HG03439 (cell line): ENCODE measurements around the gene TMEM44.

Experiments
- ATAC-seq: cut with Tn5 transposase; IDR thresholded peaks from one replicate; pipeline ENCODE4 v1.9.1; 2021; ENCODE audit warnings: mild to moderate bottlenecking, moderate library complexity; ENCODE audit not compliant: unreplicated experiment

The TMEM44 gene, protein sequence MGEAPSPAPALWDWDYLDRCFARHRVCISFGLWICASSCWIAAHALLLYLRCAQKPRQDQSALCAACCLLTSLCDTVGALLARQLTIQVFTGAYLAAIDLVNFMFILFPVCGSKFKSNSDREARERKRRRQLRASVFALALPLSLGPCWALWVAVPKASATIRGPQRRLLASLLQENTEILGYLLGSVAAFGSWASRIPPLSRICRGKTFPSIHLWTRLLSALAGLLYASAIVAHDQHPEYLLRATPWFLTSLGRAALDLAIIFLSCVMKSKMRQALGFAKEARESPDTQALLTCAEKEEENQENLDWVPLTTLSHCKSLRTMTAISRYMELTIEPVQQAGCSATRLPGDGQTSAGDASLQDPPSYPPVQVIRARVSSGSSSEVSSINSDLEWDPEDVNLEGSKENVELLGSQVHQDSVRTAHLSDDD

DNA sequence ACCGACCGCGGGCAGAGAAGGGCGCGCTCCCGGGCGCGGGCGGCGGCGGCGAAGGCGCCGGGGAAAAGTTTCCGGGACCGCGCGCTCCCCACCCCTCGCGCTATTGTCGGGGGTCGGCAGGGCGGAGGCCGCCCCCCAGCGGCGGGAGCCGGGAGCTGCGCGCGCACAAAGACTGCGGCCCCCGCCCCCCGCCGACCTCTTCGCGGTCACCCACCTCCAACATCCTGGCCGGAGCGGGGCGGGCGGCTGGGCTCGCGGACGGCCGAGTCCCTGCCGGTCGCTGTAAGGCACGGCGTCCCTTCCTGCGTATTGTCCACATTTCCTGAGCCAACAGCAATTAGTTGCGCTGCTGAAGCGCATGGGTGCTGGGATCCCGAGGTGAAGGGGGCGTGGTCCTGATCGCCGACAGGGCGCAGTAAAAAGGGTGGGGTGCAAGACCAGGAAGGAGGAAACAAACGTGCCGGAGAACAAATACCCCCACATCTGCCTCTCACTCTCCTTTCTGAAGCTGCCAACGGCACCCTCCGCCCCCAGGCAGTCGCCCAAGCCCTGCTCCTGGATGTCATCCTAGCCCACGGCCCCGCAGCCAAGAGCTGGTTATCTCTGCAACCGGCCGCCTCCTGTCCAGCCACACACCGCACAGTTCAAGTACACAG is at the start of gene TMEM44:
Gene TMEM44, minus strand, starts transcription at position 71 of the 656 bp plus-strand sequence. CDS start 204 bp downstream, outside the sequence.
- ATAC-seq, result peak; percentile 71

- ATAC-seq, result peak; percentile 35
Measured at GRCh38 chr3:194682694-194683310, 49.6 kb upstream of the TMEM44 start.

DNA sequence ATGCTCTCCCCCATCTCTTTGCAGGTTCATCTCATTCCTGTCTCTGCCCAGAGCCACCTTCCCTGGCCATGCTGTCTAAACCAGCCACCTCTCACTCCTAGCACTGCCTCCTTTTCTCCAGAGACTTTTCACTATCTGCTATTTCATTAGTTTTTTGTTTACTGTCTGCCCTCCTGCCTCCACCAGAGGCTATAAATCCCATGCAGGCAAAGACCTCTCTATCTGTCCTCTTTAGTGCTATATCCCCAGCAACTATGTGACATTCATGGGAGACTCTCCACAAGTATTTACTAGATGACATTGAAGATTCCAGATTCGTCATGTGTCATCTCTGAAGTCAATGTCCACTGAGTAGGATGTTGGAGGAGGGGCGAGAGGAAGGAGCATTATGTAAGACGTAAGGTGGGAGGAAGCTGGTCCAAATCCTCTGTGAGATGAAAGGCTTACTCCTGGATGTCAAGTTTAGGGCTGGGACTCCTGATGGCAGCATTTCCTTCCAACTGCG is 49.0 kb upstream of the TMEM44 start:
- no peak for ATAC-seq

DNA sequence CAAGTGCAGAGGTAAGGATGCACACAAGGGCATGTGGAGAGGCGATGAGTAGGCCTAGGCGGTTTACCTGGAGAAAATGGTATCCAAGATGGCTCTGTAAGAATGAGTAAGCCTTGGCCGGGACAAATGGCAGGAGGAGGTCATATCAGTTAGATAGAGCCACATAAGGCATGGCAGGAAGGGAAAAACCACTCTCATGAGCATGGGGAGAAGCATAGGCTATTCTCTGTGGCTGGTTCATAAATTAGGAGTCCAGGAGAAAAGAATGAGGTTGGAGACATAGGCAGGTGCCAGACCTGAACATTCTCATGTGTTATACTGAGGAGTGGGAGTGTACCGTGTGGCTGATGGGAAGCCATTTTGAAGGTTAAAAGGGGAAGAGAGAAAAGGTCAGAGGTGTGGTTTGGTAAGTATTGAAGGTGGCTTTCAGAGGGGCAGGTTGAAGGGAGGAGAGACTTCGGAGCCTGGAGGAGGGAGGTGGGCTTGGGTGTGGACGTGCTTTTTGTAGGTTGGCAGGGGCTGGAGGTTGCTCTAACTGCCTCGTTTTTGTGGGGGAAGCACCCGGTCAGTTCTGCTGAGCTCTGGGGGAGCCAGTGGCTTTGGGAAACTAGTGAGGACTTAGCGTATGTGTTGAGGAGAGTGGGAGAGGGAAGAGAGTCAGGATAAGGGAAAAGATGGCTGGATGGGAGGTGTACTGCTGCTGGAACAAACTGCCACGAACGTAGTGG is 47.8 kb upstream of the TMEM44 start:
- no peak for ATAC-seq

- no peak for ATAC-seq
Measured at GRCh38 chr3:194676471-194676870, 43.3 kb upstream of the TMEM44 start.

DNA sequence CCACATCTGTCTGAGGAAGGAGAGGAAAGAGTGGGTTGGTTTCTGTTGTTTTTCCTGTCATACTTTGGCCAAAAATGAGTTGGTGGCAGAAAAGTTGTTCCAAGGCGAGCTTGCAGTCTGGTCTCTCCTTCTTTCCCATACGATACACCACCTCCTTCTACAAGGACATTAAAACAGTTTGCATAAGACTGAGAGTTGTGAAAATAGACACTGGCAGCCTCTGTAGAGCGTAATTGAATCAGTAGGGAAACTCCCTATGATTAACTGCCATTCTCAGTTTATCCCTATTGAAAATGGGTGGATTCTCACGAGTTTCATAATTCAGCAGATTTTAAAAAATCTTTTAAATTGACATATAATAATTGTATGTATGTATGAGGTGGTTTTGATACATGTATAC is 42.5 kb upstream of the TMEM44 start:
- ATAC-seq, result no peak

GRCh38 chr3:194675081-194675640 is 41.9 kb upstream of the TMEM44 start:
- ATAC-seq, result no peak

- ATAC-seq, result no peak
Measured at GRCh38 chr3:194673761-194674160, 40.5 kb upstream of the TMEM44 start.

- no peak for ATAC-seq
Measured at GRCh38 chr3:194672876-194673275, 39.7 kb upstream of the TMEM44 start.

- peak; percentile 89 for ATAC-seq
Measured at GRCh38 chr3:194671900-194672808, 38.9 kb upstream of the TMEM44 start, which contains the start of gene LSG1. Gene LSG1 (minus strand): TSS chr3:194672191. CDS start chr3:194672162, 29 bp downstream.

GRCh38 chr3:194671511-194671899 is 38.3 kb upstream of the TMEM44 start:
- ATAC-seq, result no peak

DNA sequence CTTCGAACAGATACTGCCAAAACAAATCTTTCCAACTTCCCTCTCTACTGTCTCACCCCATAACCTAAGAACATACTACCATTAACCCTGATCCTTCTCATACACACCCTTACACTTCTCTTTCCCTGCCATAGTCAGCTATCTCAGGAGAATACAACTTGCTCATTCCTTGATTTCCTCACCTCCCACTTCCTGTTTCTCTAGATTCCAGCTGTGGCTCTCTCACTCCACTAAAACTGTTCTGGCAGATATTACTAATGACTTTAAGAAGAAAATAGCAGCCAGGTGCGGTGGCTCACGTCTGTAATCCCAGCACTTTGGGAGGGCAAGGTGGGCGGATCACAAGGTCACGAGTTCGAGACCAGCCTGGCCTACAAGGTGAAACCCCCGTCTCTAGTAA is 34.1 kb upstream of the TMEM44 start:
- ATAC-seq, result no peak

DNA sequence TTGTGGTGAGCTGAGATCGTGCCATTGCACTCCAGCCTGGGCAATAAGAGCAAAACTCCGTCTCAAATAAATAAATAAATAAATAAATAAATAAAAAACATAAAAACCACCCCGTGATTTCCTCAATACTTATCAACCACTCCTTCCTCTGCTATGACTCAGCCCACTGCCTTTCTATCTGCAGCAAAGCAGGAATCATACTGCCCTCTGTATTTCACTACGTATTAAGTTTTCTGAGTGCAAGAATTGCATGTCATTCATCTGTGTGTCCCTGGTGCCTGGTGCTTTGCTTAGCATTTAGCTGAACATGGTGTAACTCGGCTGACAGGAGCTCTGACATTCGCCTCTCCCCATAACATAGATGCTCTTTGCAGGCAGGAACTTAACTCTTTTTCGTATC is 31.6 kb upstream of the TMEM44 start:
- no peak for ATAC-seq

GRCh38 chr3:194661946-194662345 is 28.7 kb upstream of the TMEM44 start:
- ATAC-seq, result no peak

- no peak for ATAC-seq
Measured at GRCh38 chr3:194661374-194661773, 28.2 kb upstream of the TMEM44 start.

- ATAC-seq, result no peak
Measured at GRCh38 chr3:194659778-194660177, 26.6 kb upstream of the TMEM44 start.

- no peak for ATAC-seq
Measured at GRCh38 chr3:194658477-194659242, 25.4 kb upstream of the TMEM44 start.

GRCh38 chr3:194657439-194657838 is 24.2 kb upstream of the TMEM44 start:
- no peak for ATAC-seq

DNA sequence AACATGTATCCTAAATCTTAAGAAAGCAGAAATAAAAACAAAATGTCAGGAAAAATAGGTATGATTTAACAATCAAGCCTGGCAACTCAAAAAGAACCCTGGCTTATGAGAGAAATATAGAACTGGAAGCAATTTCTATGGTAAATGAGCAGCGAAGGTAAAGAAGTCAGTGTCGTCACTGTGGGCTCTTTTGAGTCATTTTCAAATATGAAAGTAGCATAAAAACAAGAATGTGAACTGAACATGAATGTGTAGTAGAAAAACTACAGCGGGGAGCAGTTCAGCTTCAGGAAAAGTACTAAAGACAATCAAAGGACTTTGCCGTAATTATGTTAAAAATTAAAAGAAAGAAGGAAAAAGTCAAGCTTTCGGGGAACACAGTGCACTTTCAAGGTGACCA is 21.2 kb upstream of the TMEM44 start:
- ATAC-seq, result no peak
